B cell (primary cell): ENCODE measurements around the gene LDB1. TPM values are rescaled to one million over a fixed set of nuclear protein-coding genes. Genes with fewer than 3 reads are reported as not detected.
A peak's percentile ranks its signal among the peaks of the same experiment; 100 is the strongest.

Experiments
- ATAC-seq: fragments of 200-7000 bp; cut with Tn5 transposase; one replicate; pipeline ENCODE4 v1.10.0; 2021; ENCODE audit warnings: low read depth, mild to moderate bottlenecking, moderate number of reproducible peaks, moderate library complexity
- CTCF ChIA-PET: fragments of 350-600 bp; sonication (Branson Sonifier 250); formaldehyde crosslinking; loops from one replicate; lab custom pipeline; 2021; ENCODE audit warnings: antibody characterized with exemption, inconsistent platforms; lab: Charles Lee
- POLR2A ChIA-PET: fragments of 350-600 bp; sonication (Branson Sonifier 250); formaldehyde crosslinking; loops from one replicate; lab custom pipeline; 2021; ENCODE audit warnings: antibody characterized with exemption; lab: Charles Lee
- DNase-seq: peaks from one replicate; pipeline ENCODE4 v3.0.0; 2013
- H2AFZ ChIP-seq: 2 replicates; pipeline ENCODE4 v1.6.1; 2012; ENCODE audit warnings: mild to moderate bottlenecking, low read depth, low read length; ENCODE audit not compliant: insufficient read depth, poor library complexity, severe bottlenecking
- H3K27ac ChIP-seq, 2 donors: 1 replicate in 1 of 2; 2 replicates in 1 of 2; pipeline ENCODE4 v1.5.1; 2012 to 2013; ENCODE audit warnings: low read length in 2 of 2, mild to moderate bottlenecking in 2 of 2, moderate library complexity in 1 of 2
- H3K27me3 ChIP-seq, 4 experiments: fragments of 200-600 bp in 1 of 4; sonication (generic) in 1 of 4; replicated peaks in 1 of 4; 1 replicate in 2 of 4; 2 replicates in 2 of 4; pipeline versions ENCODE4 v1.6.1 to v1.7.0; 2013 to 2016; ENCODE audit warnings: low read length in 3 of 4, mild to moderate bottlenecking in 2 of 4, mixed read lengths in 1 of 4, moderate library complexity in 1 of 4; ENCODE audit not compliant: insufficient read depth in 4 of 4, control insufficient read depth in 3 of 4; ENCODE audit errors: control extremely low read depth in 1 of 4
- H3K36me3 ChIP-seq, 2 experiments: replicated peaks in 1 of 2; 1 replicate in 1 of 2; 2 replicates in 1 of 2; pipeline versions ENCODE4 v1.6.1 to v1.7.1; 2013; ENCODE audit warnings: low read length in 1 of 2; ENCODE audit not compliant: insufficient read depth in 2 of 2, control insufficient read depth in 1 of 2; ENCODE audit errors: control extremely low read depth in 1 of 2, extremely low read depth in 1 of 2
- H3K4me1 ChIP-seq, 2 donors: fragments of 200-600 bp in 1 of 2; sonication (generic) in 1 of 2; 1 replicate in 1 of 2; 2 replicates in 1 of 2; pipeline versions ENCODE4 v1.5.1 to v1.6.1; 2013 to 2017; ENCODE audit warnings: low read length in 2 of 2; ENCODE audit not compliant: control insufficient read depth in 2 of 2, insufficient read depth in 2 of 2
- H3K4me2 ChIP-seq: replicated peaks from 2 replicates; pipeline ENCODE3; 2012; ENCODE audit warnings: mild to moderate bottlenecking, low read depth, low read length; ENCODE audit not compliant: poor library complexity, severe bottlenecking
- H3K4me3 ChIP-seq, 5 experiments: fragments of 200-600 bp in 1 of 5; sonication (generic) in 1 of 5; 1 replicate in 3 of 5; 2 replicates in 2 of 5; pipeline versions ENCODE4 v1.5.1 to v1.7.0; 2011 to 2016; ENCODE audit warnings: low read length in 4 of 5, mild to moderate bottlenecking in 4 of 5, low read depth in 2 of 5, control low read depth in 1 of 5, moderate library complexity in 1 of 5; ENCODE audit not compliant: insufficient read depth in 1 of 5; ENCODE audit errors: control extremely low read depth in 1 of 5, extremely low read depth in 1 of 5
- H3K79me2 ChIP-seq: fragments of 200-600 bp; sonication (generic); one replicate; pipeline ENCODE4 v1.6.0; 2016; ENCODE audit warnings: low read length; ENCODE audit not compliant: control insufficient read depth, insufficient read depth
- H3K9ac ChIP-seq: fragments of 200-600 bp; sonication (generic); 2 replicates; pipeline ENCODE4 v1.6.1; 2017; ENCODE audit warnings: mild to moderate bottlenecking, low read length, moderate library complexity
- H3K9me3 ChIP-seq, 3 donors: one replicate each; pipeline versions ENCODE4 v1.6.1 to v1.7.1; 2013; ENCODE audit warnings: low read length in 2 of 3; ENCODE audit not compliant: control insufficient read depth in 2 of 3, insufficient read depth in 1 of 3; ENCODE audit errors: control extremely low read depth in 1 of 3
- H4K20me1 ChIP-seq: 2 replicates; pipeline ENCODE4 v1.6.0; 2012; ENCODE audit warnings: mild to moderate bottlenecking, low read length; ENCODE audit not compliant: insufficient read depth, control insufficient read depth, poor library complexity, severe bottlenecking
- H3K27ac Mint-ChIP-seq: one replicate; pipeline ENCODE4 v1.8.0; 2021; ENCODE audit warnings: mixed read lengths
- H3K27me3 Mint-ChIP-seq: one replicate; pipeline ENCODE4 v1.8.0; 2021; ENCODE audit warnings: mixed read lengths
- H3K4me1 Mint-ChIP-seq: one replicate; pipeline ENCODE4 v1.8.0; 2021; ENCODE audit warnings: mixed read lengths
- H3K4me3 Mint-ChIP-seq: one replicate; pipeline ENCODE4 v1.8.0; 2021; ENCODE audit warnings: mixed read lengths
- H3K9me3 Mint-ChIP-seq: one replicate; pipeline ENCODE4 v1.8.0; 2022; ENCODE audit warnings: mixed read lengths; ENCODE audit not compliant: insufficient read depth
- CTCF ChIP-seq: fragments of 200-600 bp; IDR thresholded peaks from one replicate; pipeline ENCODE4 v1.8.0; 2022; ENCODE audit warnings: antibody characterized with exemption, mild to moderate bottlenecking
- EZH2 ChIP-seq: IDR thresholded peaks from 2 replicates; pipeline ENCODE4 v1.6.1; 2012; ENCODE audit warnings: borderline replicate concordance, low read depth, mild to moderate bottlenecking, moderate library complexity, low read length; ENCODE audit not compliant: insufficient read depth, poor library complexity, severe bottlenecking
- WGBS: methylation state at CpG from one replicate; pipeline ENCODE4 v1.1.5; 2013; ENCODE audit warnings: missing lambda C conversion rate; ENCODE audit not compliant: insufficient coverage; 5-methylcytosine and 5-hydroxymethylcytosine counted together
- intact Hi-C: fragments of 100-400 bp; cut with micrococcal nuclease; formaldehyde crosslinking; loops from one replicate; pipeline ENCODE4 v1.10.0; 2022
- polyA plus RNA-seq: library from polyadenylated mRNA; depleted of rRNA; stranded (reverse); fragments of >200 nt; gene quantifications from 2 replicates; pipeline ENCODE4 v1.2.3, GENCODE V29; 2012
- total RNA-seq, 2 donors: library from RNA; stranded (reverse); fragments of 120-200 nt in 1 of 2; gene quantifications; 1 replicate in 1 of 2; 2 replicates in 1 of 2; pipeline versions ENCODE4 v1.2.3 to v1.2.4, GENCODE V29; 2013 to 2022

The LDB1 gene
- total and polyA plus RNA-seq, 2 donors (not counting 1 experiment from before 2014, with no cell fraction given) = 114 to 139 TPM

GRCh38 chr10:102132193-102132562 is 12.0 kb upstream of the LDB1 start:
- Histone ChIP-seq H3K9ac (peak overlapping the region; percentile 83), H3K27ac (peak overlapping the region; percentile 79 to 88), H4K20me1 (peaks cover 41% of the 10 kb centered on the region), H2AFZ (peak overlapping the region; percentile 88), H3K36me3 (no peaks in the 10 kb centered on the region), H3K4me3 (peak overlapping the region in 4 of 5 experiments; percentile 70 to 97 (median 80)), H3K4me2 (peak overlapping the region; percentile 93), H3K79me2 (peaks cover 43% of the 10 kb centered on the region), H3K9me3 (no peaks in the 10 kb centered on the region), H3K4me1 (peaks cover 18 to 25% of the 10 kb centered on the region in 2 donors), H3K27me3 (no peaks in the 10 kb centered on the region)
- DNase-seq (no peak), ATAC-seq (no peak)
- peak overlapping the region; percentile 94 for H3K4me3 Mint-ChIP-seq
- H3K27me3 Mint-ChIP-seq = no peaks in the 10 kb centered on the region
- H3K4me1 Mint-ChIP-seq = peaks cover 35% of the 10 kb centered on the region
- H3K27ac Mint-ChIP-seq = peak overlapping the region; percentile 94
- no peaks in the 10 kb centered on the region for H3K9me3 Mint-ChIP-seq
- WGBS = 36% methylated on average over 8 of the region's 8 CpGs
- intact Hi-C loops = loop anchor here (1.0 to 10.0 kb wide), 13 partner anchors 12 to 783 kb away; partner anchors contain the start of genes ACTR1A, ARMH3, BTRC and CNNM2
- CTCF ChIA-PET = interaction anchor here (0.8 to 2.5 kb wide), 15 partner anchors 9 to 224 kb away, joined by 3 to 14 read pairs (median 3); partner anchors contain the start of genes HPS6 and NOLC1
- POLR2A ChIA-PET = interaction anchor here (0.6 to 0.9 kb wide), 2 partner anchors 11 to 331 kb away, joined by 4 read pairs; no protein-coding TSS in a partner anchor
- no peak for TF ChIP-seq EZH2
- TF ChIP-seq CTCF = no peak
